Prostate gland (tissue), 2 donors: ENCODE measurements around the gene PLEKHD1. TPM values are rescaled to one million over a fixed set of nuclear protein-coding genes. Genes with fewer than 3 reads are reported as not detected.
A peak's percentile ranks its signal among the peaks of the same experiment; 100 is the strongest.

Experiments
- DNase-seq: peaks from one replicate; pipeline ENCODE4 v3.0.0-alpha.2; 2019; ENCODE audit warnings: low spot score
- H3K27ac ChIP-seq, 2 donors: fragments of 200-600 bp; sonication (generic); 2 replicates each; pipeline ENCODE4 v1.5.1; 2017 to 2019
- H3K27me3 ChIP-seq: fragments of 200-600 bp; sonication (generic); replicated peaks from 2 replicates; pipeline ENCODE4 v1.5.1; 2019; ENCODE audit not compliant: insufficient read depth
- H3K36me3 ChIP-seq, 2 donors: fragments of 200-600 bp; sonication (generic); 1 replicate in 1 of 2; 2 replicates in 1 of 2; pipeline versions ENCODE4 v1.5.1 to v1.8.1; 2017 to 2019
- H3K4me1 ChIP-seq: fragments of 200-600 bp; sonication (generic); replicated peaks from 2 replicates; pipeline ENCODE4 v1.5.1; 2019
- H3K4me3 ChIP-seq, 2 donors: fragments of 200-600 bp; sonication (generic); 2 replicates each; pipeline ENCODE4 v1.5.1; 2017 to 2019
- H3K9me3 ChIP-seq: fragments of 200-600 bp; sonication (generic); 2 replicates; pipeline ENCODE4 v1.5.1; 2017
- CTCF ChIP-seq, 4 experiments: fragments of 200-600 bp in 2 of 4; fragments of 450-650 bp in 2 of 4; sonication (generic) in 2 of 4; IDR thresholded peaks; 1 replicate in 3 of 4; 2 replicates in 1 of 4; pipeline ENCODE4 v1.5.1; 2016 to 2019; ENCODE audit warnings: antibody characterized with exemption in 4 of 4, mild to moderate bottlenecking in 2 of 4, moderate library complexity in 2 of 4
- POLR2A ChIP-seq: fragments of 450-650 bp; IDR thresholded peaks from one replicate; pipeline ENCODE4 v1.6.1; 2016; ENCODE audit warnings: antibody characterized with exemption, mild to moderate bottlenecking
- POLR2AphosphoS5 ChIP-seq: sonication (generic); formaldehyde crosslinking; IDR thresholded peaks from one replicate; pipeline ENCODE4 v1.6.1; 2017; ENCODE audit warnings: antibody characterized with exemption
- WGBS: methylation state at CpG from one replicate; pipeline ENCODE4 v1.1.5; 2018; 5-methylcytosine and 5-hydroxymethylcytosine counted together
- intact Hi-C: fragments of 100-400 bp; cut with DNase I; formaldehyde crosslinking; loops from one replicate; pipeline ENCODE4 v1.14.2; 2022
- total RNA-seq, 2 donors: library from RNA; depleted of rRNA; stranded (reverse); fragments of >200 nt; gene quantifications; one replicate each; pipeline ENCODE4 v1.1.0, GENCODE V29; 2016

Gene PLEKHD1
- total RNA-seq, 2 donors from 2014 or later, result 0.27 to 0.40 TPM

DNA sequence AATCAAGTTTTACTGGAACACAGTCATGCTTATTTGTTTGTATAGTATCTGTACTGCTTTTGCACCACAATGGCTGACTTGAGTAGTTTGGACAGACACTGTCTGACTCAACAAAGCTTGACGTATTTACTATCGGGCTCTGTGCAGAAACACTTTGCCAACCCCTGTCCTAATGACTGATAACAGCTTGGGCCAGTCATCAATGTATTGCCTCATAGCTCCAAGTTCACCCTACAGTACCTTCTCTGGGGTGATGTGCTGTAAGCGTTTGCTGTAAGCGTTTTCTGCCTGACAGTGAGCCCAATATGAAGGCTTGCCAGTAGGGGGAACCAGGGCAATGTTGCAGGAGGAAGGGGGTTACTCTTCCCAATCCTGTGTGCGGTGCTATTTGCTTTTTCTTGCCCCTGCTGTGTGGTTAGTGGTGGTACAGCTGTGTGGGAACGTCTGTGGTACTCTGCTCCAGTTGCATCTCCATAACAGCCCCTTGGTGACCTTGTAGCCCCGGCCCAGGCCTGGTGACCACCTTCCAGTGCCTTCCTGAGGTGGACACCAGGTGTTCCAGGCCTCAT, 95.6 kb downstream of the PLEKHD1 start:
- Histone ChIP-seq H3K9me3 (no peaks in the 10 kb centered on the region), H3K4me1 (no peaks in the 10 kb centered on the region), H3K27me3 (peaks cover 2% of the 10 kb centered on the region), H3K36me3 (no peaks in the 10 kb centered on the region), H3K4me3 (no peak overlapping the region), H3K27ac (no peak overlapping the region)
- no peak for DNase-seq
- intact Hi-C loops, result no loop called here
- TF ChIP-seq POLR2A, result no peak
- TF ChIP-seq POLR2AphosphoS5, result peak; percentile 56
- peak in 1 of 4 experiments; percentile 44 for TF ChIP-seq CTCF (IDR thresholded peaks at IDR 0.05)
- WGBS, result 49% methylated on average over 7 of the region's 7 CpGs

Other genes with a start within 250 kb of the PLEKHD1 start
- 1 to 10 TPM; 2.0 to 6.9 TPM for gene GALNT16, start 224.6 kb upstream of the PLEKHD1 start, total RNA-seq
- 100 to 1,000 TPM in 1 of 2 donors, 10 to 100 TPM in 1; 68.5 to 111 TPM for gene ERH, start 86.4 kb upstream of the PLEKHD1 start, total RNA-seq
- 100 to 1,000 TPM in 1 of 2 donors, 10 to 100 TPM in 1; 71.5 to 102 TPM for gene SLC39A9, start 86.0 kb upstream of the PLEKHD1 start, total RNA-seq
- gene CCDC177, start 90.1 kb downstream of the PLEKHD1 start, total RNA-seq, result under 1 TPM in 1 of 2 donors, not detected in 1; 0.28 TPM
- gene SUSD6, start 126.9 kb downstream of the PLEKHD1 start, total RNA-seq, result 10 to 100 TPM; 41.1 to 52.3 TPM